Neuronal stem cell (in vitro differentiated cells): ENCODE results near the gene ST6GALNAC6.
"Not testable (repeated sequence)": the region's sequence is repeated elsewhere in the genome, so short reads cannot be mapped to it uniquely, and the experiment has no call there.

Experiments
- DNase-seq: peaks from one replicate; pipeline ENCODE4 v3.0.0-alpha.2; 2013; ENCODE audit warnings: low spot score
- H2AFZ ChIP-seq: one replicate; pipeline ENCODE4 v1.6.1; 2013; ENCODE audit warnings: mild to moderate bottlenecking, low read length, inconsistent platforms
- H2AK5ac ChIP-seq: 2 replicates; pipeline ENCODE4 v1.6.1; 2013; ENCODE audit warnings: low read depth, mild to moderate bottlenecking, inconsistent platforms, low read length, moderate library complexity, mixed read lengths
- H2BK120ac ChIP-seq: 2 replicates; pipeline ENCODE4 v1.6.1; 2013; ENCODE audit warnings: low read depth, mild to moderate bottlenecking, inconsistent platforms, low read length, moderate library complexity, mixed read lengths
- H2BK12ac ChIP-seq: one replicate; pipeline ENCODE4 v1.6.1; 2013; ENCODE audit warnings: low read length, inconsistent platforms
- H2BK15ac ChIP-seq: 2 replicates; pipeline ENCODE4 v1.6.1; 2013; ENCODE audit warnings: mild to moderate bottlenecking, low read length, inconsistent platforms, mixed read lengths
- H2BK5ac ChIP-seq: one replicate; pipeline ENCODE4 v1.6.1; 2013; ENCODE audit warnings: inconsistent platforms, mild to moderate bottlenecking, low read length, moderate library complexity
- H3K14ac ChIP-seq: one replicate; pipeline ENCODE4 v1.6.1; 2013; ENCODE audit warnings: low read length, inconsistent platforms
- H3K18ac ChIP-seq: 2 replicates; pipeline ENCODE4 v1.6.1; 2013; ENCODE audit warnings: low read length, inconsistent platforms
- H3K23ac ChIP-seq: 2 replicates; pipeline ENCODE4 v1.6.1; 2013; ENCODE audit warnings: low read depth, mild to moderate bottlenecking, mixed read lengths, low read length, inconsistent platforms; ENCODE audit not compliant: poor library complexity
- H3K27ac ChIP-seq: replicated peaks from 3 replicates; pipeline ENCODE4 v1.5.1; 2013; ENCODE audit warnings: low read length, inconsistent platforms
- H3K27me3 ChIP-seq, 3 experiments: 2 replicates each; pipeline ENCODE4 v1.6.1; 2013; ENCODE audit warnings: low read length in 3 of 3, mild to moderate bottlenecking in 2 of 3, inconsistent platforms in 1 of 3, low read depth in 1 of 3, mixed read lengths in 1 of 3, moderate library complexity in 1 of 3; ENCODE audit not compliant: control insufficient read depth in 3 of 3, insufficient read depth in 3 of 3
- H3K36me3 ChIP-seq, 2 donors: replicated peaks in 1 of 2; 2 replicates each; pipeline ENCODE4 v1.6.1; 2013; ENCODE audit warnings: low read length in 2 of 2; ENCODE audit not compliant: control insufficient read depth in 2 of 2, insufficient read depth in 2 of 2
- H3K4ac ChIP-seq: 2 replicates; pipeline ENCODE4 v1.6.1; 2013; ENCODE audit warnings: inconsistent platforms, mild to moderate bottlenecking, low read length, moderate library complexity
- H3K4me1 ChIP-seq, 2 donors: 1 replicate in 1 of 2; 2 replicates in 1 of 2; pipeline ENCODE4 v1.6.1; 2013; ENCODE audit warnings: low read length in 2 of 2, low read depth in 1 of 2; ENCODE audit not compliant: control insufficient read depth in 2 of 2, insufficient read depth in 1 of 2
- H3K4me2 ChIP-seq: one replicate; pipeline ENCODE4 v1.6.1; 2013; ENCODE audit warnings: mild to moderate bottlenecking, low read length, inconsistent platforms; ENCODE audit not compliant: insufficient read depth, poor library complexity, severe bottlenecking
- H3K4me3 ChIP-seq, 2 donors: 2 replicates each; pipeline ENCODE4 v1.5.1; 2013; ENCODE audit warnings: low read length in 2 of 2, mild to moderate bottlenecking in 2 of 2, inconsistent platforms in 1 of 2, moderate library complexity in 1 of 2
- H3K79me1 ChIP-seq: one replicate; pipeline ENCODE4 v1.6.1; 2013; ENCODE audit warnings: low read depth, mild to moderate bottlenecking, inconsistent platforms, low read length, moderate library complexity
- H3K9ac ChIP-seq: one replicate; pipeline ENCODE4 v1.6.1; 2013; ENCODE audit warnings: mild to moderate bottlenecking, low read depth, low read length, inconsistent platforms; ENCODE audit not compliant: poor library complexity
- H3K9me3 ChIP-seq, 2 donors: replicated peaks in 1 of 2; 2 replicates each; pipeline versions ENCODE3 to v1.6.1; 2013; ENCODE audit warnings: low read length in 2 of 2, mild to moderate bottlenecking in 2 of 2, inconsistent platforms in 1 of 2, low read depth in 1 of 2, mixed read lengths in 1 of 2, moderate library complexity in 1 of 2; ENCODE audit not compliant: control insufficient read depth in 2 of 2, insufficient read depth in 1 of 2
- H4K8ac ChIP-seq: one replicate; pipeline ENCODE4 v1.6.1; 2013; ENCODE audit warnings: low read depth, mild to moderate bottlenecking, inconsistent platforms, low read length, moderate library complexity
- H4K91ac ChIP-seq: one replicate; pipeline ENCODE4 v1.6.1; 2013; ENCODE audit warnings: low read length, low read depth, mild to moderate bottlenecking, inconsistent platforms; ENCODE audit not compliant: poor library complexity
- WGBS, 2 donors: extraction: QIAGEN DNeasy Blood & Tissue Kit; methylation state at CpG; one replicate each; pipeline ENCODE4 v1.1.7; 2013; ENCODE audit warnings: missing lambda C conversion rate in 2 of 2, mixed read lengths in 1 of 2; ENCODE audit not compliant: insufficient read length in 2 of 2, insufficient replicate concordance in 1 of 2; ENCODE audit errors: extremely low coverage in 2 of 2; 5-methylcytosine and 5-hydroxymethylcytosine counted together

The ST6GALNAC6 gene

GRCh38 chr9:127846443-127847177, 52.8 kb downstream of the ST6GALNAC6 start:
- Histone ChIP-seq H3K79me1 (no peaks in the 10 kb centered on the region), H3K27ac (no peak overlapping the region)

GRCh38 chr9:127845619-127846018, 53.8 kb downstream of the ST6GALNAC6 start:
- H3K36me3 ChIP-seq, H3K4me3 ChIP-seq, H3K14ac ChIP-seq, H3K23ac ChIP-seq, H3K4me2 ChIP-seq, H3K18ac ChIP-seq, H3K4me1 ChIP-seq, DNase-seq, H3K9ac ChIP-seq, H3K27ac ChIP-seq, H2BK5ac ChIP-seq, H2AK5ac ChIP-seq, H4K8ac ChIP-seq, H3K4ac ChIP-seq, H3K79me1 ChIP-seq, H4K91ac ChIP-seq, H2BK12ac ChIP-seq, H2BK120ac ChIP-seq, H3K27me3 ChIP-seq: not testable (repeated sequence)
- Histone ChIP-seq H2AFZ (peak overlapping the region; percentile 91), H3K9me3 (peaks cover 0 to 10% of the 10 kb centered on the region in 2 donors), H2BK15ac (peak overlapping the region; percentile 43)
- WGBS, 2 donors, result no CpG with 5 or more reads among the region's 4 CpGs

More at GRCh38 chr9:127846443-127847177, 52.8 kb downstream of the ST6GALNAC6 start:
- H3K9ac ChIP-seq, result no peak overlapping the region
- H2AK5ac ChIP-seq, result peak overlapping the region; percentile 83
- H3K23ac ChIP-seq, result no peak overlapping the region
- no peak overlapping the region for H3K14ac ChIP-seq
- no peak overlapping the region for H2BK15ac ChIP-seq
- H3K27me3 ChIP-seq, result no peaks in the 10 kb centered on the region
- peaks cover 6 to 8% of the 10 kb centered on the region in 2 donors for H3K4me1 ChIP-seq
- H3K9me3 ChIP-seq, result peaks cover 0 to 10% of the 10 kb centered on the region in 2 donors
- no peak overlapping the region for H2BK5ac ChIP-seq
- H3K4ac ChIP-seq, result no peak overlapping the region
- H4K8ac ChIP-seq, result no peak overlapping the region
- no CpG with 5 or more reads among the region's 18 CpGs for WGBS, 2 donors
- H2BK120ac ChIP-seq, result no peak overlapping the region
- H3K18ac ChIP-seq, result peak overlapping the region; percentile 76
- peak overlapping the region in 1 of 2 donors; percentile 67 for H3K4me3 ChIP-seq
- H3K4me2 ChIP-seq, result no peak overlapping the region
- no peak overlapping the region for H2BK12ac ChIP-seq
- no peak for DNase-seq
- H2AFZ ChIP-seq, result no peak overlapping the region
- H3K36me3 ChIP-seq, result no peaks in the 10 kb centered on the region
- H4K91ac ChIP-seq, result no peak overlapping the region

- no peak overlapping the region for H4K8ac ChIP-seq
- no peak overlapping the region for H2BK120ac ChIP-seq
- no peak overlapping the region for H3K27ac ChIP-seq
- H2BK5ac ChIP-seq, result no peak overlapping the region
- no CpG with 5 or more reads among the region's 16 CpGs for WGBS, 2 donors
- peaks cover 6 to 8% of the 10 kb centered on the region in 2 donors for H3K4me1 ChIP-seq
- peak overlapping the region; percentile 91 for H2AFZ ChIP-seq
- no peak for DNase-seq
- H3K4me3 ChIP-seq, result no peak overlapping the region
- no peak overlapping the region for H2BK12ac ChIP-seq
- no peak overlapping the region for H3K4ac ChIP-seq
- H3K27me3 ChIP-seq, result no peaks in the 10 kb centered on the region
- H3K23ac ChIP-seq, result no peak overlapping the region
- H3K36me3 ChIP-seq, result no peaks in the 10 kb centered on the region
- H3K9ac ChIP-seq, result peak overlapping the region; percentile 47
- peak overlapping the region; percentile 64 for H4K91ac ChIP-seq
- H3K14ac ChIP-seq, result no peak overlapping the region
- peak overlapping the region; percentile 43 for H2BK15ac ChIP-seq
- H3K4me2 ChIP-seq, result no peak overlapping the region
- H3K18ac ChIP-seq, result peak overlapping the region; percentile 35
- H3K9me3 ChIP-seq, result peaks cover 0 to 10% of the 10 kb centered on the region in 2 donors
- no peaks in the 10 kb centered on the region for H3K79me1 ChIP-seq
- peak overlapping the region; percentile 3 for H2AK5ac ChIP-seq
Observed at GRCh38 chr9:127844821-127845359, 54.5 kb downstream of the ST6GALNAC6 start.

GRCh38 chr9:127841087-127841835, 58.1 kb downstream of the ST6GALNAC6 start:
- peak overlapping the region; percentile 67 for H3K23ac ChIP-seq
- no peaks in the 10 kb centered on the region for H3K36me3 ChIP-seq
- H3K9me3 ChIP-seq, result no peaks in the 10 kb centered on the region
- peaks cover 11 to 23% of the 10 kb centered on the region in 2 donors for H3K4me1 ChIP-seq
- no peak overlapping the region for H2BK120ac ChIP-seq
- peak overlapping the region; percentile 77 for H3K18ac ChIP-seq
- no peak overlapping the region for H3K4ac ChIP-seq
- H3K27ac ChIP-seq, result no peak overlapping the region
- H2BK5ac ChIP-seq, result peak overlapping the region; percentile 68
- no peaks in the 10 kb centered on the region for H3K79me1 ChIP-seq
- no peak overlapping the region for H4K8ac ChIP-seq
- H4K91ac ChIP-seq, result no peak overlapping the region
- no peak for DNase-seq
- peak overlapping the region; percentile 4 for H2AK5ac ChIP-seq
- H3K4me2 ChIP-seq, result no peak overlapping the region
- no CpG with 5 or more reads among the region's 15 CpGs for WGBS, 2 donors
- H3K4me3 ChIP-seq, result no peak overlapping the region
- H2AFZ ChIP-seq, result no peak overlapping the region
- peak overlapping the region; percentile 82 for H2BK15ac ChIP-seq
- no peak overlapping the region for H3K9ac ChIP-seq
- H2BK12ac ChIP-seq, result no peak overlapping the region
- H3K27me3 ChIP-seq, result no peaks in the 10 kb centered on the region
- H3K14ac ChIP-seq, result no peak overlapping the region
